ENCODE measurements around the gene AGAP1. TPM values are rescaled to one million over a fixed set of nuclear protein-coding genes. Genes with fewer than 3 reads are reported as not detected.

AGAP1 gene
- total RNA-seq, 6 experiments from 2014 or later, result 14.1 to 16.0 (median 15.1) TPM

GRCh38 chr2:235986361-235986760, 492.5 kb downstream of the AGAP1 start:
- DNase-seq, result no peak
- peaks cover 7% of the 10 kb centered on the region; the same call in 1 of the 2 replicates for H3K4me1 Mint-ChIP-seq (ENCODE audit: low read depth)
- no peaks in the 10 kb centered on the region; the same call in 1 of the 2 replicates for H3K9me3 Mint-ChIP-seq
- peaks cover 9% of the 10 kb centered on the region; the same call in 1 of the 2 replicates for H3K36me3 Mint-ChIP-seq (ENCODE audit: low read depth)
- H3K27ac Mint-ChIP-seq, result no peak overlapping the region
- H3K27me3 Mint-ChIP-seq (ENCODE audit: insufficient read depth), result no peaks in the 10 kb centered on the region; the same call in none of the 2 replicates
- TF ChIP-seq, protein P1, sequence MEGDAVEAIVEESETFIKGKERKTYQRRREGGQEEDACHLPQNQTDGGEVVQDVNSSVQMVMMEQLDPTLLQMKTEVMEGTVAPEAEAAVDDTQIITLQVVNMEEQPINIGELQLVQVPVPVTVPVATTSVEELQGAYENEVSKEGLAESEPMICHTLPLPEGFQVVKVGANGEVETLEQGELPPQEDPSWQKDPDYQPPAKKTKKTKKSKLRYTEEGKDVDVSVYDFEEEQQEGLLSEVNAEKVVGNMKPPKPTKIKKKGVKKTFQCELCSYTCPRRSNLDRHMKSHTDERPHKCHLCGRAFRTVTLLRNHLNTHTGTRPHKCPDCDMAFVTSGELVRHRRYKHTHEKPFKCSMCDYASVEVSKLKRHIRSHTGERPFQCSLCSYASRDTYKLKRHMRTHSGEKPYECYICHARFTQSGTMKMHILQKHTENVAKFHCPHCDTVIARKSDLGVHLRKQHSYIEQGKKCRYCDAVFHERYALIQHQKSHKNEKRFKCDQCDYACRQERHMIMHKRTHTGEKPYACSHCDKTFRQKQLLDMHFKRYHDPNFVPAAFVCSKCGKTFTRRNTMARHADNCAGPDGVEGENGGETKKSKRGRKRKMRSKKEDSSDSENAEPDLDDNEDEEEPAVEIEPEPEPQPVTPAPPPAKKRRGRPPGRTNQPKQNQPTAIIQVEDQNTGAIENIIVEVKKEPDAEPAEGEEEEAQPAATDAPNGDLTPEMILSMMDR (IDR thresholded peaks at IDR 0.05), result no peak
- no peak overlapping the region for H3K4me3 Mint-ChIP-seq

DNA sequence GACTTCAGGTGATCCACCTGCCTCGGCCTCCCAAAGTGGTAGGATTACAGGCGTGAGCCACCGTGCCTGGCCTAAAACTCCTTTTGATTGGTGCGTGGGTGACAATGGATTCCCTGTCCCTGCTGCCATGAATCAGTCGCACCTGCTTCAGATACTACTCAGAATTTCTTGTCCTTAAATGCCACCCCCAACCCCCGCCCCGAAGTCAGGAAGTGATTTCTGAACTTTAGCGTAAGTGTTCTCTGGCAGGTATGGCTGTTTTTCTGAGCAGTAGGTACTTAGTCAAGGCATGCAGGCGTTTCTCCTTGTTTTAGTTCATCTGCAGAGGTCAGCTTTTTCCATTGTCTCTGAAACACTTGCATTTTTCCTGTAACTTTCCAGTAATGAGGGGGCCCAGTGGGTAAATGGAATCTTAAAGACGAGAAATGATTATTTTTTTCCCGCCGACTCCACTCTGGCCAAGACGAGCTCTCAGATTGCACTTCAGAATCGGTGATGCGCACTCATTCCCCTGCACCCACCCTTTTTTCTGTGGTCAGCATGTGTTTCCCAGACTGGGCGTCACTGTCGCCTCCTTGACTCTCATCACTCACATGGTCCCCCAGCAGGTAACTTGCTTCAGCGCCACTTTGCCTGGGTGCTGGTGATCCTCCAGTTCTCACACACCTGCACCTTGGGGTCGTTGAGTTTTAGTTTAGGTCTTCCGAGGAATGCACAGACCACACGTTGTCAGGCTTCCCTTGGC, 494.6 kb downstream of the AGAP1 start:
- Mint-ChIP-seq H3K4me1 (ENCODE audit: low read depth) (peaks cover 7% of the 10 kb centered on the region; the same call in 1 of the 2 replicates), H3K27me3 (ENCODE audit: insufficient read depth) (no peaks in the 10 kb centered on the region; the same call in none of the 2 replicates), H3K36me3 (ENCODE audit: low read depth) (peaks cover 13% of the 10 kb centered on the region; the same call in 1 of the 2 replicates), H3K4me3 (no peak overlapping the region), H3K27ac (no peak overlapping the region), H3K9me3 (no peaks in the 10 kb centered on the region; the same call in 1 of the 2 replicates)
- TF ChIP-seq, protein P1 (IDR thresholded peaks at IDR 0.05), result no peak
- no peak for DNase-seq

GRCh38 chr2:235989591-235989990, 495.7 kb downstream of the AGAP1 start:
- no peak for DNase-seq
- TF ChIP-seq, protein P1 (IDR thresholded peaks at IDR 0.05), result no peak
- H3K36me3 Mint-ChIP-seq (ENCODE audit: low read depth), result peaks cover 9% of the 10 kb centered on the region; the same call in 1 of the 2 replicates
- H3K27ac Mint-ChIP-seq, result no peak overlapping the region
- no peaks in the 10 kb centered on the region; the same call in none of the 2 replicates for H3K27me3 Mint-ChIP-seq (ENCODE audit: insufficient read depth)
- H3K9me3 Mint-ChIP-seq, result no peaks in the 10 kb centered on the region; the same call in 1 of the 2 replicates
- H3K4me1 Mint-ChIP-seq (ENCODE audit: low read depth), result peaks cover 7% of the 10 kb centered on the region; the same call in 1 of the 2 replicates
- no peak overlapping the region for H3K4me3 Mint-ChIP-seq

DNA sequence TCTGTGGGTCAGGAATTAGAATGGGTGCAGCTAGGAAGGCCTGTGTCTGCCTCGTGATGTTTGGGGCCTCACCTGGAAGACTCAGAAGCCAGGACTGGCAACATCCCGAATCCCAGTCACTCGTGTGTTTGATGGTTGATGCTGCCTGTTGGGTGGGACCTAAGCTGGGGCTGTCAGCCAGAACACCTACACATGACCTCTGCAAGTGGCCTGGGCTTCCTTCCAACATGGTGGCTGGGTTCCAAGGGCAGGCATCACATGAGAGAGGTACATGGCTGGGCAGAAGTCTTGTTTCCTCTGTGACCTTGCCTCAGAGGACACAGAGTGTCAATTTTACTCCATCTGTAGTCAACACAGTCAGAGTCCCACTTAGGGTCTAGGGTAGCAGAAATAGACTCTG, 496.5 kb downstream of the AGAP1 start:
- no peak overlapping the region for H3K27ac Mint-ChIP-seq
- H3K36me3 Mint-ChIP-seq (ENCODE audit: low read depth), result peaks cover 8% of the 10 kb centered on the region; the same call in 1 of the 2 replicates
- H3K9me3 Mint-ChIP-seq, result no peaks in the 10 kb centered on the region; the same call in 1 of the 2 replicates
- H3K27me3 Mint-ChIP-seq (ENCODE audit: insufficient read depth), result no peaks in the 10 kb centered on the region; the same call in none of the 2 replicates
- TF ChIP-seq, protein P1 (IDR thresholded peaks at IDR 0.05), result no peak
- DNase-seq, result no peak
- H3K4me1 Mint-ChIP-seq (ENCODE audit: low read depth), result peaks cover 7% of the 10 kb centered on the region; the same call in 1 of the 2 replicates
- no peak overlapping the region for H3K4me3 Mint-ChIP-seq

GRCh38 chr2:235992024-235992423, 498.2 kb downstream of the AGAP1 start:
- Mint-ChIP-seq H3K9me3 (no peaks in the 10 kb centered on the region; the same call in 1 of the 2 replicates), H3K27ac (no peak overlapping the region), H3K27me3 (ENCODE audit: insufficient read depth) (no peaks in the 10 kb centered on the region; the same call in none of the 2 replicates), H3K36me3 (ENCODE audit: low read depth) (peaks cover 8% of the 10 kb centered on the region; the same call in 1 of the 2 replicates), H3K4me1 (ENCODE audit: low read depth) (no peaks in the 10 kb centered on the region), H3K4me3 (no peak overlapping the region)
- TF ChIP-seq, protein P1 (IDR thresholded peaks at IDR 0.05), result no peak
- DNase-seq, result no peak

All from HFFc6 (cell line).